Measurements from ENCODE around the gene TDP2.

TDP2 gene

DNA sequence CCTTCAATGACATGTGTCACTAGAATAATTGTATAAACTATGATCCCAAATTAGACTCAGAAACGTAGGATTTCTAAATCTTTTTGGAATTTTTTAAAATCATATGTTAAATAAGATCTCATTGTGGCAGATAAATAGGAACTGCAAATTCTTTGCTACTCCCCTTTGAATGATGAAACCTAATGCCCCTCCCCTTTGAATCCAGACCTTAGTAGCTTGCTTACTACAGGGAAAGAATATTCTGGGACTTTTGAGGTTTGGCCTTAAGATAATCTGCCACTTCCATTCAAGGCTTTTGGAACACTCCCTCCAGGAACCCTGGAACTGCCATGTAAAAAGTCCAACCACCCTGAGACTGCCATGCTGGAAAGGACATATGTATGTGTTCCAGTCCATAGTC is 7.1 kb downstream of the TDP2 start:
- no peak overlapping the region for H3K4me3 ChIP-seq (ENCODE audit: control insufficient read depth, low read depth, low read length)
- TF ChIP-seq, protein P1, sequence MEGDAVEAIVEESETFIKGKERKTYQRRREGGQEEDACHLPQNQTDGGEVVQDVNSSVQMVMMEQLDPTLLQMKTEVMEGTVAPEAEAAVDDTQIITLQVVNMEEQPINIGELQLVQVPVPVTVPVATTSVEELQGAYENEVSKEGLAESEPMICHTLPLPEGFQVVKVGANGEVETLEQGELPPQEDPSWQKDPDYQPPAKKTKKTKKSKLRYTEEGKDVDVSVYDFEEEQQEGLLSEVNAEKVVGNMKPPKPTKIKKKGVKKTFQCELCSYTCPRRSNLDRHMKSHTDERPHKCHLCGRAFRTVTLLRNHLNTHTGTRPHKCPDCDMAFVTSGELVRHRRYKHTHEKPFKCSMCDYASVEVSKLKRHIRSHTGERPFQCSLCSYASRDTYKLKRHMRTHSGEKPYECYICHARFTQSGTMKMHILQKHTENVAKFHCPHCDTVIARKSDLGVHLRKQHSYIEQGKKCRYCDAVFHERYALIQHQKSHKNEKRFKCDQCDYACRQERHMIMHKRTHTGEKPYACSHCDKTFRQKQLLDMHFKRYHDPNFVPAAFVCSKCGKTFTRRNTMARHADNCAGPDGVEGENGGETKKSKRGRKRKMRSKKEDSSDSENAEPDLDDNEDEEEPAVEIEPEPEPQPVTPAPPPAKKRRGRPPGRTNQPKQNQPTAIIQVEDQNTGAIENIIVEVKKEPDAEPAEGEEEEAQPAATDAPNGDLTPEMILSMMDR (conservative IDR thresholded peaks at IDR 0.05; ENCODE audit: control insufficient read depth, insufficient read depth, low read depth, low read length), result no peak
- peak; percentile 34 for DNase-seq (ENCODE audit: low read depth)

DNA sequence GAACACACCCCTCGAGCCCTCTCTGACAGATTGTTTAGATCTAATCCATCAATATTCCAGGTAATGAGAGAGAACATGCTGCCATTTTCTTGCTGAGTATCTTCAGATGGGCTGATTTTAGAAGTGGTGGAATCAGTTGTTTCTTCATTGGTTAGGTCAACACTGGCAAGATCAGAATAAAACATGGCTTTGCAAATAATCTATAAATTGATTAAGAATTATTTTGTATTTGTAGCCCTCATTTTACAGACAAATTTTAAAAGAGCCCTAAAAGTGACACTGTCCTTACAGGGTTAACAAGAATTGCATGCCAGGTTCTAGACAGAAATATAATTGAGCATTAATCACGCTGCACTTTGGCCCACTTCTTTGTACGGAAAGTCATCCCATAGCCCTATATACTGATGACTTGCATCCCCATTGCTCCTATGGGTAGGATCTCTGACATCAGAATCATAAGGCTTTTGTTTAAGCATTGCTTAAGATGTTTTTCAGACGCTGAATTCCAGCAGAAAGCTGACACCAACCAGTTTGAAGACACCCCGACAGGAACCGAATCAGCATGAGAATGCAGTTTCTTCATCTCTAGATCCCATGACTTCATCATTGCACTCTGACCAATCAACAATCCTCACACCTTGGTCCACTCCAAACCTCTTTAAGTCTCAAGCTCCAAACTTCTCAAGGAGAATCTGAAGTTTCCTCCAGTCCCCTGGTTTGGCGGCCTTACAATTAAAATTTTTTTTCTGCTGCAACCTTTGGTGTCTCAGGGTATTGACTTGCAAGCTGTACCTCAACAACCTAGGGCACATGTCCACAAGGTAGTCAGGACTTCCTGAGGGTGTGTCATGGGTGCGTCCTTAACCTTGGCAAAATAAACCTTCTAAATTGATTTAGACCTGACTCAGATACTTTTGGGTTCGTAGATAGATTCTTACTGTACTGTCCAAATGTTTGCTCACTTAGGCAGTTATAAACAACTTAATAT is 7.8 kb downstream of the TDP2 start:
- no peak overlapping the region for H3K4me3 ChIP-seq (ENCODE audit: control insufficient read depth, low read depth, low read length)
- peak; percentile 94 for DNase-seq (ENCODE audit: low read depth)
- TF ChIP-seq, protein P1 (conservative IDR thresholded peaks at IDR 0.05; ENCODE audit: control insufficient read depth, insufficient read depth, low read depth, low read length), result no peak

DNA sequence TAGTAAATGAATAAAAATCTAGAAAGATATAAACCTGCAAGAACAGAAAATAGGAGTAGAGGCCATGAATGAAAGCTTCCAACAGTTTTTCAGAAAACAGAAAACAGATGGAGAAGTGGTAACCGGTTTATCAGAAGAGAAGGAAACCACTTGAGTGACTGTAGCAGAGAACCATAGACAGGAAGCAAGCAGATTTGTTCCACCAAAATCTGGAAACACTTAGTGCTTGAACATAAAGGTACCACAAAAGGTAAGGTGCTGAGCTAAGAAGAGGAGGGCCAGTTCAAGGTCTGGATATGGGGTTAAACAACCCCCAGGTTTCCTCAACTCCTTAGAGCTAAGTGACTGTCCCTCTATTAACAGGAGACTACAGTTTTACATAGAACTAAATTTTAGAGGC is 11.5 kb downstream of the TDP2 start:
- H3K4me3 ChIP-seq (ENCODE audit: control insufficient read depth, low read depth, low read length), result no peak overlapping the region
- TF ChIP-seq, protein P1 (conservative IDR thresholded peaks at IDR 0.05; ENCODE audit: control insufficient read depth, insufficient read depth, low read depth, low read length), result no peak
- DNase-seq (ENCODE audit: low read depth), result no peak

DNA sequence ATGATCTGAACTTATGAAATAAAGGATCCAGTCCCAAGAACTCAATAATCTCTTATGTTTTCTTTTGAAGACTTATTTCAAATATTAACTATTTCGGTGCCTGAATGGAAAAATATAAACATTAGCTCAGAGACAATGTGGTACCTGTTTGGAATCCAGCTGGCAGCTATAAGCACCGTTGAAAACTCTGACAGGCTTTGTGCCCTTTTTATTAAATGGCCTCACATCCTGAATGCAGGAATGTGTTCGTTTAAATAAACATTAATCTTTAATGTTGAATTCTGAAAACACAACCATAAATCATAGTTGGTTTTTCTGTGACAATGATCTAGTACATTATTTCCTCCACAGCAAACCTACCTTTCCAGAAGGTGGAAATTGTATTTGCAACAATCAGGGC is 16.3 kb downstream of the TDP2 start:
- TF ChIP-seq, protein P1 (conservative IDR thresholded peaks at IDR 0.05; ENCODE audit: control insufficient read depth, insufficient read depth, low read depth, low read length), result no peak
- no peak for DNase-seq (ENCODE audit: low read depth)
- H3K4me3 ChIP-seq (ENCODE audit: control insufficient read depth, low read depth, low read length), result no peak overlapping the region

DNA sequence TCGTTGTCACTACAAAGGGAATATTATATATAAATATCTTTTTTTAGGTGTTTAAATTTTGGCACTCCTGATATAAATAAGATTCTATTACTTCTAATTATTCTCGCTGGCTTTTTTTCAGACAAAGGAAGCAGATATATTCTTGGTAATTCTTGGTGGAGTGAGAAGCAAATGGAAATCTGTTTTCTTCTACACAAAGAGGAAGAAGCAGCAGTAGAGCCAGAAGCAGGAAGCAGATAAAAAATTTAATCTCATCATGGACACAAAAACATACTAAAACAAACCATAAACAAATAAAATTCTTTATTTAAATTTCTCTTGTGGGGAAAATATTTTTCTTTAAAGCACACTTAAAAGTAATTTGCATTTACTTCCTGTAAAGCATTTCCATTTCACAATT is 17.0 kb downstream of the TDP2 start:
- DNase-seq (ENCODE audit: low read depth), result no peak
- H3K4me3 ChIP-seq (ENCODE audit: control insufficient read depth, low read depth, low read length), result no peak overlapping the region
- TF ChIP-seq, protein P1 (conservative IDR thresholded peaks at IDR 0.05; ENCODE audit: control insufficient read depth, insufficient read depth, low read depth, low read length), result no peak

DNA sequence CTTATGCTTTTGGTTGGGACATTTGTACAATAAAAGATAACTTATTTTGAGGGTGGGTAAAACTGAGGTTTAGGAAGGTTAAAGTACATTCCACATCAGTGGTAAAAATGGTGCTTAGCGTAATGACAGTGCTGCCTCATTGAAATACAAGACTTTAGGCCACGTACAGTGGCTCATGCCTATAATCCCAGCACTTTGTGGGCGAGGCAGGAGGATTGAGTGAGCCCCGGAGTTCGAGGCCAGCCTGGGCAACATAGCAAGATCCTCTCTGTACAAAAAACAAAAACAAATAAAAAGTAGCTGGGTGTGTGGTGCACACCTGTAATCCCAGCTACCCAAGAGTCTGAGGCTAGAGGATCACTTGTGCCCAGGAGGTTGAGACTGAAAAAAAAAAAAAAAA is 18.4 kb downstream of the TDP2 start:
- H3K4me3 ChIP-seq (ENCODE audit: control insufficient read depth, low read depth, low read length), result no peak overlapping the region
- DNase-seq (ENCODE audit: low read depth), result no peak
- TF ChIP-seq, protein P1 (conservative IDR thresholded peaks at IDR 0.05; ENCODE audit: control insufficient read depth, insufficient read depth, low read depth, low read length), result no peak

All from fibroblast of mammary gland (primary cell).